GM21423 (cell line): Measurements from ENCODE around the gene IZUMO4.
"Not testable (repeated sequence)": the region's sequence is repeated elsewhere in the genome, so short reads cannot be mapped to it uniquely, and the experiment has no call there.

Source experiments
- ATAC-seq: cut with Tn5 transposase; IDR thresholded peaks from one replicate; pipeline ENCODE4 v1.9.1; 2021; ENCODE audit warnings: mild to moderate bottlenecking, moderate library complexity; ENCODE audit not compliant: unreplicated experiment

The IZUMO4 gene

DNA sequence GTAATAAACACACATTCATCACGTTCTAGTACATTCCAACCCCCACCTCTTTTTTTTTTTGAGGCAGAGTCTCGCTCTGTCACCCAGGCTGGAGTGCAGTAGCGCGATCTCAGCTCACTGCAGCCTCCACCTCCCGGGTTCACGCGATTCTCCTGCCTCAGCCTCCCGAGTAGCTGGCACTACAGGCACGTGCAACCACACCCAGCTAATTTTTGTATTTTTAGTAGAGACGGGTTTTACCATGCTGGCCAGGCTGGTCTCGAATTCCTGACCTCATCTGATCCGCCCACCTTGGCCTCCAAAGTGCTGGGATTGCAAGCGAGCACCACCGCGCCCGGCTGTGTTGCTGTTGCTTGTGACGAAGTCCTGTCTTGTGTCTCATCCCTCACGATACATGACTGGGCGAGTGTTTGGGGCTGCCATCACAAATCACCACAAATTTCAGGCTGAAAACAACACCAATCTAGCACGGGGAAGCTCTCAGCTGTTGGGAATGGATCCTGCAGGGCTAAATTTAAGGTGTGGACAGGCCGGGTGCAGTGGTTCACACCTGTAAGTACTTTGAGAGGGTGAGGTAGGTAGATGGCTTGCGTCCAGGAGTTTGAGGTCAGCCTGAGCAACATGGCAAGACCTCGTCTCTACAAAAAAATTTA, 16.3 kb upstream of the IZUMO4 start:
- ATAC-seq, result no peak

DNA sequence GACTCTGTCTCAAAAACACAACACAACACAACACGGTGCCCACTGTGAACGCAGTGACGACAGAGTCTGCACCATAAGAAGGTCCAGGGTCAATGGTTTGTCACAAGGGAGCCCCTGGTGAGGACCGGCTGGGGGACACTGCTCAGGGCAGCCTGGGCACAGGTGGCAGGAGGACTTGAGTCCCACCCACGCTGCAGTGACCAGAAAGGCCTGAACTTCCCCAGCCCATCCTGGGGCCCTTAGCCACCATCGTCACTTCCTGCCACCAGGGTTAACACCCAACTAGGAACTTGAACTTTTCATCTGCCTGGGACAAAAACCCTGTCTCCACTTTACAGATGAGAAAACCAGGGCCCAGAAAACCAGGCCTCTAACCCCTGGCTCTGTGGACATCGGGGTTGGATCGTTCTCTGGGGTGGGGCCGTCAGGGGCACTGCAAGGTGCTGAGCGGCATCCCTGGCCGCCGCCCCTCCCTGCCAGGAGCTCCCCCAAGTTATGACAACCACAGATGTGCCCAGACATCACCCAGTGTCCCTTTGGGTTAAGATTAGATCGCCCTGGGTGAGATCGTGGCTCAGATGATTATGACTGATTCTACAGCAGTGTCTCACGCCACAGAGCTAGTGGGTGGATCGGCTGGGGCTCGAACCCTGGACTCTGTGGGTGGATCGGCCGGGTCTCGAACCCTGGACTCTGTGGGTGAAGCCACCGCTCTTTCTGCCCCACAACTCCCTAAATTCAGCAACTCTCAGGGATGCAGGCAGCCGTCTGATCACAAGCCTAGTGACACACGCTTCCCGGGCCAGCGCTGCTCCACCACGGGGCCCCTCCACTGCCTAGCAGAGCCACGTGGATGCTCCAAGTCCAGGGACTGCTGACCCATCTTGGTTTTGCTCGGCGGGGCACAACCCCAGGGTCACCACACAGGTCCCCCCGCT, 14.6 kb upstream of the IZUMO4 start:
- ATAC-seq, result no peak

DNA sequence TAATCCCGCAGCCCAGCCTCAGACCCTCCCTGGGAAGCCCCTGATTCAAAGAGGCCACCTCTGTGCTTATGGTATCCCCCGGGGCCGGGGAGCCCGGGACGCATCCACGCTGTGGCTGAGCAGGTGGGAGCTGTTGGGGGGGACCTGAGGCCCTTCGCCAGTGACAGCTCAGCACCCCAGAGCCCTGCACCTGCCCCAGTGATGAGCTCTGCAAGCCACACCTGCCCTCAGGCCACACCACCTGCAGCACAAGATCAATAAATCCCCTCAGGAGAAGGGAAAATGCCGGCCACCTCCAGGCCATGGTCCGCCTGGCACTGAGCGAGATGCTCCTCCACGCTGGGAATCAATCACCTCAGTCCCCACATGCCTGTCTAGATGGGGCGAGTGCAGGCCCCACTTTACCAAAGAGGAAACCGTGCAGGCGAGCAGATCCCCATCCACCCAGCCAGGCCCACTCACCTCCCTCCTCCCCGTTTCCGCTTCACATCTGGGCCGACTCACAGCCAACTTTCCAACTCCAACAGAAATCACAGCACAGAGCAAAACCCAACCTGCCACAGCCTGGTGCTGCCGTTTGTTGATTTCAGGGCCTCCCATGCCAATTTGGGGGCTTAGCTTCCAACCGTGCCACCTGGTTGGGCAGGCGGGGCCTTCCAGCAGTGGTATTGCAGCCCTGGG, 13.4 kb upstream of the IZUMO4 start:
- ATAC-seq, result no peak

DNA sequence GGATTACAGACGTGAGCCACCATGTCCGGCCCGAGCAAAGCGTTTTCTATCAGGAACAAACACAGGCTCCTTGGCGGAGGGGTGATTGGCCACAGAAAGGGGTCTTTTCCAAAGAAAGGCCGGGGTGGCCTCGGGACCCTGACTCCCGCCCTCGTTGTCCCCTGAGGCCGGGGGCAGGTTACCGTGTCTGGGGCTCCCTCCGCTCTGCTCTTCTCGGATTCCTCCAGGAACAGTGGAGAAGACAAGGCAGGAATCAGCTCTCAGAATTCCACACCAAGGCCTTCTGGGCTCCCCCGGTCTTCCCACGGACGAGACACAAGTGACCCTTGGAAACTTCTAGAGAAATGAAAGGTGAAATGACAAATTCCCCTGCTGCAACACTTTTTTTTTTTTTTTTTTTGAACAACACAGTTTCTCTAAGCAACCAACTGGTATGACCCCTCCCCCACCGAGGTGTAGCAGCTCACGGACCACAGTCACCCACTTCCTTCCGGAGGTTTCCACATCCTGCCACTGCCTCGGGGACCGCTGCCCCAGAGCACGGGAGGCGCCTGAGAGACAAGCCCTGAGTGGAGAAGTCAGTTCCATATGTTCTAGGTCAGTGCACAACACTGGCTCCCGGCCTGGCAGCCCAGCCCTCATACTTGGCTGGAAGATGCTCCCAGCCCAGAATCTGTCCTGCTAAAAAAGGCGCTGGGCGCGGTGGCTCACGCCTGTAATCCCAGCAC, 11.6 kb upstream of the IZUMO4 start:
- peak; percentile 29 for ATAC-seq

DNA sequence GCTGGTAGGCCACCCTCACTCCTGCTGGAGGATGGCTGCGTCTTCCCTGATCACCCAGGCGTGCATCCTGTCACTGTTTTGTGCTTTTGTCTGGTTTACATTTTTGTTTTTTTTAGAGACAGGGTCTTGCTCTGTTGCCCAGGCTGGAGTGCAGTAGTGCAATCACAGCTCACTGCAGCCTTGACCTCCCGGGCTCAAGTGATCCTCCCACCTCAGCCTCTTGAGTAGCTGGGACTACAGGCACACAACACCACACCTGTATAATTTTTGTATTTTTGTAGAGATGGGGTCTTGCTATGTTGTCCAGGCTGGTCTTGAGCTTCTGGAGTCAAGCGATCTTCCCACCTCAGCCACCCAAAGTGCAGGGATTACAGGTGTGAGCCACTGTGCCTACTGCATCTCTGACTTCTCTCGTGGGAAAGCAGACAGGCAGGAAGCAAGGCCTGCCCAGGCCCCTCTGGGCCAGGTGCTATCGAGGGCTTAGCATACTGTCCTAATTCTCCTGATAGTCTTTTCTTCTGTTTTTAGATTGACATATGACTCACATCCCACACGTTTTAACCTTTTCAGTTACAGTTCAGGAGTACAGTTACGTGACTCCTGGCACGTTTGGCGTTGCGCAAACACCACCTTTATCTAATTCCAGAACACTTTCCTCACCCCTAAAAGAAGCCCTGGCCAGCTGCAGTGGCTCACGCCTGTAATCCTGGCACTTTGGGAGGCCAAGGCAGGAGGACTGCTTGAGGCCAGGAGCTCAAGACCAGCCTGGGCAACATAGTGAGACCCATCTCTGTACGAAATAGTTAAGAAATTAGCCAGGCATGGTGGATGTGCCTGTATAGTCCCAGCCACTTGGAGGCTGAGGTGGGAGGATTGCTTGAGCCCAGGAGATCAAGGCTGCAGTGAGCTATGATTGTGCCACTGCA, 9.8 kb upstream of the IZUMO4 start:
- not testable (repeated sequence) for ATAC-seq

DNA sequence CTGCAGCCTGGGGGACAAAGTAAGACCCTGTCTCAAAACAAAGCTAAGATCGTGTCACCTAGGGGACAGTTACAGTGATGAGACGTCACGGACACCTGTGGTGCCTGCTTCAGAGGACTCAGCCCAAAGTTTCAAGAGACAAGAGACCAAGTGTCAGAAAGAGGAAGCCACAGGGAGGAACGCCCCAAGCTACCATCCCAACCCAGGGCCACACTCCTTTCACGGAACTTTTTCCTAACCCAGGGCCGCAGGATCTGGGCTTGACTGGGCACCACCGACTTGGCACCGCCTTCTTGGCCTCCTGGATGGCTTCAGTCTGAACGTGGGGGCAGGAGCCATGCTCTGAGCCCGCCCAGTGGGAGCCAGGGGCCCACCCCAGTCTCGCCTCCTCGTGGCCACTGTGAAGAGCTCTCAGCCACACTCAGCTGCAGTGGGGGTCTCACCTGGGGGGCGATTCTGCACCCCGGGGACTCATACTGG, 9.1 kb upstream of the IZUMO4 start:
- ATAC-seq, result peak; percentile 21

DNA sequence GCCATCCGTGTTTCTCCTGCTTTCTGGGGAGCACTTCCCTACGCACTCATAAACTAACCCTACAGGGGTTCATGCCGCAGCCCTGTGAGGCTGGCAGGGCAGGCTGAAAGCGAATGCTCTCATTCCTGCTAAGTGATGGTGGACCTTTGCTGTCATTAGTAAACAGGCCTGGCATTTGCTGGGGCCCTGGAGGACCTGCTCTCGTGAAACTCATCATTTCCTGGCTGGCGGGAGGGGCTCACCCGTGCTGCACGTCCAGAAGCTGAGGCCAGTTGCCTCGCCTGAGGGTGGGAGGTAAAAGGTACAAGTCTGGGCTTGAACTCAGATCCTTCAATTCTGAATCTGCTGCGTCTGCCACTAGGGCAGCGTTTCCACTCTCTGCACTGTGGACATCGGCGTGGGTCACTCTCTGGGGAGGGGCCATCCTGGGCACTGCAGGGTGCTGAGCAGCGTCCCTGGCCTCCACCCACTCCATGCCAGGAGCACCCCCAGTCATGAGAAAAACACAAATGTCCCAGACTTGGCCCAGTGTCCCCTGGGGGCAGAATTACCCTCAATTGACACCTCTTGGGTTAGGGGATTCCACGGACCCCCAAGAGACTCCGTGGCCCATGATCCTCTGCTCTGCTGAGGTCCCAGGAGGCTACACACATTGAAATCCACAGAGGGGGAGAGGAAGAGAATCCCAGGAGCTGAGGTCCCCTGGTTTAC, 7.6 kb upstream of the IZUMO4 start:
- no peak for ATAC-seq

DNA sequence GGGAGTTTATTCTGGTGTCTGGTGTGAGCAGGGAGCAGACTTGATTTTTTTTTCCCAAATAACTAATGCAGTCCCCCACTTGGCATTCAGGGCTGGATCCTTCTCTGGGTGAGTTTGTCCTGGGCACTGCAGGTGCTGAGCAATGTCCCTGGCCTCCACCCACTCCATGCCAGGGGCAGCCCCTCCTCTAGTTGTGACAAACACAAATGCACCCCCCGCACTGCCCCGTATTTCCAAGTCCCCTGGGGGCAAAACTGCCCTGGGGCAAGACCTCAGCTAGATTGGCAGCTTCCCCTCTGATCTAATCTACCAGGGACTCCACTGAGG, 7.0 kb upstream of the IZUMO4 start:
- peak; percentile 2 for ATAC-seq

DNA sequence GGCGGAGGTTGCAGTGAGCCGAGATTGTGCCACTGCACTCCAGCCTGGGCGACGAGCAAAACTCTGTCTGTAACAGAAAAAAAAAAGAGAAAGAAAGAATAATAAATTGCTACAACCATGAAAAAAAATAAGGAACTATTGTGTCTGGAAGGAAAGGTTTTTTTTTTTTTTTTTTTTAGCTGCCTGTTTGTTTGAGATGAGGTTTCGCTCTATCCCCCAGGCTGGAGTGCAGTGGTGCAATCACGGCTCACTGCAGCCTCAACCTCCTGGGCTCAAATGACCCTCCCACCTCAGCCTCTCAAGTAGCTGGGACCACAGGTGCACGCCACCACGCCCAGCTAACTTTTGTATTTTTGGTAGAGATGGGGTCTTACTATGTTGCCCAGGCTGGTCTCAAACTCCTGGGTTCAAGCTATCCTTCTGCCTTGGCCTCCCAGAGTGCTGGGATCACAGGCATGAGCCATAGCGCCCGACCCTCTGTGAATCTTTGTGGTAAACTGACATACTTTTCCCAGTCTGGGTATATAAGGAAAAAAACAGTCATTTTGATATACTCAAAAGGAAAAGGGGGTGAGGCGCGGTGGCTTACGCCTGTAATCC, 4.7 kb upstream of the IZUMO4 start:
- not testable (repeated sequence) for ATAC-seq

DNA sequence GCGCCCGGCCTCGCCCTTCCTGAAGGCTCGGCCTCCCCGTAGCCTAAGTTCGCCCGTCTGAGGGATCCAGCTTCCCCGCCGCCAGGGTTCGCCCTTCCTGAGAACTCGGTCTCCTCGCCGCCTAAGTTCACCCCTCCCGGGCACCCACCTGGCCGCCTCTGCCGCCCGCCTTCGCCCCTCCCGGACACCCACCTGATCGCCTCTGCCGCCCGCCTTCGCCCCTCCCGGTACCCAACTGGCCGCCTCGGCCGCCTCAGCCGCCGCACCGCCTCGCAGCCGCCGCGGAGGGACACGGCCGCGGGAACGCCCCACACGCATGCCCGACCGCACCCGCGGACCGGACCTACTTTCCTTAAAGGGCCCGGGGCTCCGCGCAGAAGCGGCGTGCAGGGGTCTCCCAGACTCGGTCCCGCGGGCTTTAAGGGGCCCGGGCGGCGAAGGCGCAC, 658 bp upstream of the IZUMO4 start, which contains the start of gene MOB3A:
TSS of gene MOB3A (minus strand) at position 293 of the 446 bp plus-strand sequence. CDS start 17,766 bp downstream, outside the sequence.
- peak; percentile 36 for ATAC-seq

DNA sequence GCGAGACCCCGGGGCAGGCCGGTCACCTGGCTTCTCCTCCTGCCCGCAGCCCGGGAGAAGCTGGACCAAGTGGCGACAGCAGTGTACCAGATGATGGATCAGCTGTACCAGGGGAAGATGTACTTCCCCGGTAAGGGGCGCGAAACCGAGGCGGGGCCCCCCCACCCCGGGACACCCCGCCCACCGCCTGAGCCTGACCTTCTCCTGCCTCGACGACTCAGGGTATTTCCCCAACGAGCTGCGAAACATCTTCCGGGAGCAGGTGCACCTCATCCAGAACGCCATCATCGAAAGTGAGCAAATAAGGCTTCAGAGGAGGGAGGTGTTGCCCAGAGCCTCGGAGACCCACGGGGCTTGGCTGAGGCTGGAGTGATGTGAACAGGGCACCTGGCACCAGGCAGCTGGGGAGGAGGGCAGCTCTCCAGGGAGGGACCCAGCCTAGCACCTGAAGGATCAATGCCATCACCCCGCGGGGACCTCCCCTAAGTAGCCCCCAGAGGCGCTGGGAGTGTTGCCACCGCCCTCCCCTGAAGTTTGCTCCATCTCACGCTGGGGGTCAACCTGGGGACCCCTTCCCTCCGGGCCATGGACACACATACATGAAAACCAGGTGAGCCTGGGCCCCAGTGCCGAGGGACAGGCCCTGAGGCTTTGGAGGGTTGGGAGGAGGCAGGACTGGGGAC, 629 bp downstream of the IZUMO4 start:
- ATAC-seq, result peak; percentile 1

DNA sequence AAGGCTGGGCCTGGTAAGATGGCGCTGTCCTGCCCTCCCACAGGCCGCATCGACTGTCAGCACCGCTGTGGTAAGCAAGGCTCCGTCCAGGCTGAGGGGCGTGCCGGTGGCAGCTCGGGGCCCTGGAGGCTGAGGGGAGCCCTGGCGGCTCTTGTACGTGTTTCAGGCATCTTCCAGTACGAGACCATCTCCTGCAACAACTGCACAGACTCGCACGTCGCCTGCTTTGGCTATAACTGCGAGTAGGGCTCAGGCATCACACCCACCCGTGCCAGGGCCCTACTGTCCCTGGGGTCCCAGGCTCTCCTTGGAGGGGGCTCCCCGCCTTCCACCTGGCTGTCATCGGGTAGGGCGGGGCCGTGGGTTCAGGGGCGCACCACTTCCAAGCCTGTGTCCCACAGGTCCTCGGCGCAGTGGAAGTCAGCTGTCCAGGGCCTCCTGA, 1.2 kb downstream of the IZUMO4 start:
- no peak for ATAC-seq

DNA sequence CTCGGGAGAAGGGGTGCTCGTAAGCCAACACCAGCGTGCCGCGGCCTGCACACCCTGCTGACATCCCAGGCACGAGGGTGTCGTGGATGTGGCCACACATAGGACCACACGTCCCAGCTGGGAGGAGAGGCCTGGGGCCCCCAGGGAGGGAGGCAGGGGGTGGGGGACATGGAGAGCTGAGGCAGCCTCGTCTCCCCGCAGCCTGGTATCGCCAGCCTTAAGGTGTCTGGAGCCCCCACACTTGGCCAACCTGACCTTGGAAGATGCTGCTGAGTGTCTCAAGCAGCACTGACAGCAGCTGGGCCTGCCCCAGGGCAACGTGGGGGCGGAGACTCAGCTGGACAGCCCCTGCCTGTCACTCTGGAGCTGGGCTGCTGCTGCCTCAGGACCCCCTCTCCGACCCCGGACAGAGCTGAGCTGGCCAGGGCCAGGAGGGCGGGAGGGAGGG, 2.4 kb downstream of the IZUMO4 start:
- ATAC-seq, result no peak

DNA sequence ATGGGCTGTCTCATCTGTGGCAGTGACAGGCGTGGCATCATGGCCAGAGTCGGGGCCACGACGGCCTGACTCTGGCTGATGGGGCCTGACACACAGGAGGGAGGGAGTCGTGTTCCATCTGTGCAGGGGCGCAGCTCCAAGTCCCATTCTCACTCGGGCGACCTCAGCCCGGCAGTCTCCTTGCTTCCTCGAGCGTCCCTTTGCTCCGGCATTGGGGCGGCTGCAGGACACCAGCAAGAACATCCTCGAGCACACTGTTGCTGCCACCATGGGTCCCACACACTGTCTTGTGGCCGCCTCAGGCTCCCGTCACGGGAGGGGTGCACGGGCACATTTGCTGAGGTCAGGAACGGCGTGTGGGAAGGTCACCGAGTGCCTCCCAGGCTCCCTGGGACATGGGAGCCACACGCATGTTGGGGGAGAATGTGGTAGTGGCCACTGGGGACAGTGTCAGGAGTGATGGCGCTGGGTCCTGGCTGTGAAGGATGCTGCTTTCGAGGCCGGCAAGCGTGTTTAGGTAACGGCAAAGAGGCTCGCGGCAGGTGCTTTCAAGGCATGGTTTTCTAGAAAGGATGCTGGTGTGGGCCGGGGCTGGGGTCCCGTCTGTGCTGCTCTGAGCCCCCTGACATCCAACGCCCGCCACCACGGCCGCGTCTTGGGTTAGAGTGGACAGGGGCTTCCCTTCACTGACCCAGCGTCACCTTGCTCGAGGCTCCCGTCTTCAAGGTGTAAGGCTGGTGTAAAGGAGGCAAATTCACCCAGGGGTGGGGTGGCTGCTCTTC, 3.4 kb downstream of the IZUMO4 start:
- ATAC-seq, result no peak

DNA sequence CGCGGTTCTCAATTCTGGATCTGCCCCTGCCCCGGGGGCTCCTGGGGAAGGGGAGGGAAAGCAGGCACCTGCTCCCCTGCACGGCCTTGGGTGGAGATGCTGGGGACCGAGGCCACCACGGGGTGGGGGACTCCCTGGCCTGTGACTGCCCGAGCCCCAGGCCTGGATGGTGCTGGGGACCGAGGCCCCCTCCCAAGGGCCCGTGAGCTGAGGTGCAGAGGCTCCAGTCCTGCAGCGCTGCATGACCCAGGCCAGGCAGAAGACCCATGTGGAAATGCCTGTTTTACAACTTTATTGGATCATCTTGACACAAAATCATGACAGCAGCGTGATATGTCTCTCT, 4.0 kb downstream of the IZUMO4 start:
- ATAC-seq, result no peak

DNA sequence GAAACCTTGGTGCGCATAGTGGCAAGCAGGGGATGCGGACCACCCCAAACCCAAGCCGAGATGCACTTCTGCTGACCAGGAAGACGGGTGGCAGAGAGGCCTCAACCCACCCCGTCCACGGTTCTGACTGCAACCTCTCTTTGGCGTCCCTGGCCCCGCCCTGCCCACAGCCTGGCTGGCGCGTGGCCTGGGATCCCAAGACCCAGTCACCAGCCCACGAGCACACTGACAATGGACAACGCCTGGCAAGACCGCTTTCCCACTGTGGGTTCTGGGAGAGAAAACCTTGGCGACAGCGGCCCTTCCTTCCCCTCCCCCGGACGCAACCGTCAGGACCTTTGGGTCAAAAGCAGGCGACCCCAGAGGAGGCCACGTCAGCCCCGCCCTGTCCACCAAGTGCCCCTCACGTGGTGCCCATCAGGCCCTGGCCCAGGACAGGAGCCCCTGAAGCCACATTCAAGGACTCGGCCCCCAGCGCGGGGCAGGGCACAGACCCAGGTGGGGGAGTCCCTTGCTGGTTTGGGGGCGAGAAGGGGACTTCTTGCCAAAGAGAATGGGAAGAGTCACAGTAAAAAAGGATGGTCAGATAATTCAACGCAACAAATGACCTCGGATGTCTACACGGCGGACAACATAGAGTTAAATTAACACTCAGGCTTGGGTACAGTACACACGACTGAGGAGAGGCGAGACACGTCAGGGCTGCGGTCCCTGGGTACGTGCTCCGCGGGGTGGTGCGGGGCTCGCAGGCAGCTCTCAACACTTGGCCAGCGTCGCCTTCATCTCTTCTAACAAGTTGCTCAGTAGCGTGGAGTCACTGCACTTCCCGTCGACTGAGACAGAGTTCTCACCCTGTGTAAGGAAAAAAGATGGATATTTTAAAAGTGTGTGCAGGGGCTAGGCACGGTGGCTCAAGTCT, 5.0 kb downstream of the IZUMO4 start:
- ATAC-seq, result no peak
